Psoas muscle (tissue), 8 donors: Measurements from ENCODE around the gene PMM2. TPM values are rescaled to one million over a fixed set of nuclear protein-coding genes. Genes with fewer than 3 reads are reported as not detected.

Experiments used
- ATAC-seq, 4 donors: fragments of 200-7000 bp; cut with Tn5 transposase; one replicate each; pipeline ENCODE4 v1.9.1; 2020; ENCODE audit warnings: moderate library complexity in 3 of 4, mild to moderate bottlenecking in 2 of 4
- DNase-seq, 2 donors: peaks; one replicate each; pipeline ENCODE4 v3.0.0-alpha.2; 2020
- H3K27ac ChIP-seq: fragments of 200-600 bp; one replicate; pipeline ENCODE4 v1.8.0; 2022
- H3K27me3 ChIP-seq, 3 donors: fragments of 200-600 bp in 1 of 3; one replicate each; pipeline versions ENCODE4 v1.6.1 to v1.8.0; 2013 to 2022; ENCODE audit warnings: low read length in 2 of 3, mild to moderate bottlenecking in 2 of 3, moderate library complexity in 1 of 3; ENCODE audit not compliant: insufficient read depth in 3 of 3
- H3K36me3 ChIP-seq, 2 donors: fragments of 200-600 bp in 1 of 2; one replicate each; pipeline versions ENCODE4 v1.6.1 to v1.8.0; 2013 to 2022; ENCODE audit warnings: low read depth in 1 of 2, mild to moderate bottlenecking in 1 of 2, moderate library complexity in 1 of 2; ENCODE audit not compliant: insufficient read depth in 1 of 2
- H3K4me1 ChIP-seq: fragments of 200-600 bp; one replicate; pipeline ENCODE4 v1.8.0; 2022
- H3K4me3 ChIP-seq: fragments of 200-600 bp; one replicate; pipeline ENCODE4 v1.8.0; 2022; ENCODE audit warnings: mild to moderate bottlenecking
- H3K9me3 ChIP-seq: fragments of 200-600 bp; one replicate; pipeline ENCODE4 v1.8.0; 2022
- WGBS, 3 donors: extraction: QIAGEN DNeasy Blood & Tissue Kit; methylation state at CpG; one replicate each; pipeline versions ENCODE4 v1.1.6 to v1.1.7; 2013; 5-methylcytosine and 5-hydroxymethylcytosine counted together
- intact Hi-C, 2 donors: fragments of 100-400 bp; cut with DNase I; formaldehyde crosslinking; loops; one replicate each; pipeline versions ENCODE4 v1.11.0 to v1.14.2; 2022
- polyA plus RNA-seq, 3 donors: library from polyadenylated mRNA; stranded (reverse); fragments of 200-250 nt; gene quantifications; one replicate each; pipeline ENCODE4 v1.2.3, GENCODE V29; 2013
- total RNA-seq, 4 donors: library from RNA; stranded (reverse); fragmentation: NEBNext Ultra II Directional in 2 of 4; extraction: Animal tissue kit (Norgen Biotek cat#: 25700) in 2 of 4; gene quantifications; one replicate each; pipeline versions ENCODE4 v1.2.1 to v1.2.4, GENCODE V29; 2021 to 2023
- TF ChIP-seq, protein P1 (sequence below): fragments of 200-600 bp; IDR thresholded peaks from one replicate; pipeline ENCODE4 v1.8.0; 2022; ENCODE audit warnings: antibody characterized with exemption
- donor health status: healthy with polysubstance abuse.
- donor health status: DM: no; HTN: no; CAD: no; lungs with moderate emphysema.
- donor health status: Bipolar disorder and iron deficiency.
- donor health status: healthy.
- donor health status: DM: yes; HTN: yes; CAD: no.
- donor health status: DM: no; HTN: no; CAD: no.
- donor health status: DM: no; HTN: no; CAD: no.
- donor health status: DM: yes; HTN: yes; CAD: no.

PMM2 gene
- total and polyA plus RNA-seq, 7 donors = 8.5 to 32.3 (median 19.7) TPM

DNA sequence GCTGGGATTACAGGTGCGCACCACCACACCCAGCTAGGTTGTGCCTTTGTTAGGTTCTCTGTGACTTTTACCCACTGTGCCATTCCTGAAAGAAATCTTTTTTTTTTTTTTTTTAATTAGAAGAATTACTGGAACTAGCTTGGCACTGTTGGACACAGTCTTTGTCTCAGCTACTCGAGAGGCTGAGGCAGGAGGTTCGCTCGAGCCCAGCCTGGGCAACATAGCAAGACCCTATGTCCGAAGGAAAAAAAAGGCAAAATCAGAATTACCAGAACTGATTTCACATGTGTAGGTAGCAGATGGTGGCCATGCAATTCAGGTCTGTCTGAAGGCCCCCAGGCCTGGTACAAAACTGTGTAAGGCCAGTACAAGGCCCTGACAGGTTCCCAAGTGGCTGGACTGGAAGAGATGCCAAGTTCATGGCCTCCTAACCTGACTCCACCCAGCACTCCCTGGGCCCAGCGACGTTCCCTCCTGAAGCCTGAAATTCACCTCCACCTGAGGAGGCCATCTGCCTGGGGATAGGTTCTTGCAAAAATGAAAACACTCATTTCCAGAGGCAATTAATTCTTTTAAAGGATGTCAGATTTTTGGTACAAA is 48.2 kb downstream of the PMM2 start:
- Histone ChIP-seq H3K4me3 (no peak overlapping the region), H3K27ac (no peak overlapping the region), H3K9me3 (no peaks in the 10 kb centered on the region), H3K27me3 (no peaks in the 10 kb centered on the region), H3K4me1 (no peaks in the 10 kb centered on the region), H3K36me3 (peaks cover 0 to 35% of the 10 kb centered on the region in 2 donors)
- TF ChIP-seq, protein P1, sequence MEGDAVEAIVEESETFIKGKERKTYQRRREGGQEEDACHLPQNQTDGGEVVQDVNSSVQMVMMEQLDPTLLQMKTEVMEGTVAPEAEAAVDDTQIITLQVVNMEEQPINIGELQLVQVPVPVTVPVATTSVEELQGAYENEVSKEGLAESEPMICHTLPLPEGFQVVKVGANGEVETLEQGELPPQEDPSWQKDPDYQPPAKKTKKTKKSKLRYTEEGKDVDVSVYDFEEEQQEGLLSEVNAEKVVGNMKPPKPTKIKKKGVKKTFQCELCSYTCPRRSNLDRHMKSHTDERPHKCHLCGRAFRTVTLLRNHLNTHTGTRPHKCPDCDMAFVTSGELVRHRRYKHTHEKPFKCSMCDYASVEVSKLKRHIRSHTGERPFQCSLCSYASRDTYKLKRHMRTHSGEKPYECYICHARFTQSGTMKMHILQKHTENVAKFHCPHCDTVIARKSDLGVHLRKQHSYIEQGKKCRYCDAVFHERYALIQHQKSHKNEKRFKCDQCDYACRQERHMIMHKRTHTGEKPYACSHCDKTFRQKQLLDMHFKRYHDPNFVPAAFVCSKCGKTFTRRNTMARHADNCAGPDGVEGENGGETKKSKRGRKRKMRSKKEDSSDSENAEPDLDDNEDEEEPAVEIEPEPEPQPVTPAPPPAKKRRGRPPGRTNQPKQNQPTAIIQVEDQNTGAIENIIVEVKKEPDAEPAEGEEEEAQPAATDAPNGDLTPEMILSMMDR = no peak
- WGBS, 3 donors = 85 to 94% (median 88%) methylated on average over 7 of the region's 7 CpGs
- intact Hi-C loops = no loop called here
- no peak for DNase-seq
- no peak for ATAC-seq

- H3K27ac ChIP-seq = no peak overlapping the region
- TF ChIP-seq, protein P1 = no peak
- ATAC-seq = no peak
- H3K27me3 ChIP-seq = no peaks in the 10 kb centered on the region
- DNase-seq = no peak
- intact Hi-C loops = no loop called here
- peaks cover 0 to 39% of the 10 kb centered on the region in 2 donors for H3K36me3 ChIP-seq
- no peak overlapping the region for H3K4me3 ChIP-seq
- H3K4me1 ChIP-seq = no peaks in the 10 kb centered on the region
- no peaks in the 10 kb centered on the region for H3K9me3 ChIP-seq
- 94 to 96% (median 95%) methylated on average over 10 of the region's 10 CpGs for WGBS, 3 donors
Measured at GRCh38 chr16:8846401-8846932, 48.8 kb downstream of the PMM2 start.

- WGBS, 3 donors = 78 to 82% (median 79%) methylated on average over 13 of the region's 13 CpGs
Measured at GRCh38 chr16:8847145-8847544, 49.5 kb downstream of the PMM2 start.

GRCh38 chr16:8847623-8848022 is 50.0 kb downstream of the PMM2 start:
- no peaks in the 10 kb centered on the region for H3K4me1 ChIP-seq
- H3K27ac ChIP-seq = no peak overlapping the region
- DNase-seq (peak in 1 of 2 donors; percentile 51), ATAC-seq (no peak)
- H3K9me3 ChIP-seq = no peaks in the 10 kb centered on the region
- TF ChIP-seq, protein P1 = no peak
- intact Hi-C loops = no loop called here
- peaks cover 0 to 46% of the 10 kb centered on the region in 2 donors for H3K36me3 ChIP-seq
- no peaks in the 10 kb centered on the region for H3K27me3 ChIP-seq
- H3K4me3 ChIP-seq = no peak overlapping the region
- WGBS, 3 donors = 89 to 91% (median 90%) methylated on average over 15 of the region's 15 CpGs

More at GRCh38 chr16:8847145-8847544, 49.5 kb downstream of the PMM2 start:
- H3K4me3 ChIP-seq = no peak overlapping the region
- peaks cover 0 to 42% of the 10 kb centered on the region in 2 donors for H3K36me3 ChIP-seq
- H3K9me3 ChIP-seq = no peaks in the 10 kb centered on the region
- H3K4me1 ChIP-seq = no peaks in the 10 kb centered on the region
- no peaks in the 10 kb centered on the region for H3K27me3 ChIP-seq
- ATAC-seq (no peak), DNase-seq (no peak)
- TF ChIP-seq, protein P1 = no peak
- intact Hi-C loops = no loop called here
- H3K27ac ChIP-seq = no peak overlapping the region
